Measurements from ENCODE around the gene PDSS2.

PDSS2 gene

GRCh38 chr6:107418118-107418517, 41.2 kb downstream of the PDSS2 start:
- Histone ChIP-seq H3K27me3 (ENCODE audit: control insufficient read depth in 5 of 5, insufficient read depth in 4 of 5, low read length in 5 of 5) (no peaks in the 10 kb centered on the region), H3K36me3 (ENCODE audit: control insufficient read depth in 5 of 5, insufficient read depth in 5 of 5, low read length in 5 of 5) (no peaks in the 10 kb centered on the region), H3K9ac (ENCODE audit: low read length in 5 of 5) (no peak overlapping the region), H3K4me1 (ENCODE audit: control insufficient read depth in 5 of 5, insufficient read depth in 5 of 5, low read length in 5 of 5) (peaks cover 0 to 6% (median 0%) of the 10 kb centered on the region in 5 donors), H3K9me3 (ENCODE audit: control insufficient read depth in 5 of 5, low read length in 5 of 5) (no peaks in the 10 kb centered on the region), H3K4me3 (ENCODE audit: low read depth in 1 of 5, low read length in 5 of 5) (no peak overlapping the region), H3K27ac (ENCODE audit: low read depth, low read length) (no peak overlapping the region)

- peaks cover 0 to 6% (median 0%) of the 10 kb centered on the region in 5 donors for H3K4me1 ChIP-seq (ENCODE audit: control insufficient read depth in 5 of 5, insufficient read depth in 5 of 5, low read length in 5 of 5)
Observed at GRCh38 chr6:107416145-107416544, 43.2 kb downstream of the PDSS2 start.

GRCh38 chr6:107413966-107414645, 45.3 kb downstream of the PDSS2 start:
- peaks cover 0 to 6% (median under 1%) of the 10 kb centered on the region in 5 donors for H3K4me1 ChIP-seq (ENCODE audit: control insufficient read depth in 5 of 5, insufficient read depth in 5 of 5, low read length in 5 of 5)
- H3K36me3 ChIP-seq (ENCODE audit: control insufficient read depth in 5 of 5, insufficient read depth in 5 of 5, low read length in 5 of 5): no peaks in the 10 kb centered on the region
- no peaks in the 10 kb centered on the region for H3K9me3 ChIP-seq (ENCODE audit: control insufficient read depth in 5 of 5, low read length in 5 of 5)
- H3K4me3 ChIP-seq (ENCODE audit: low read depth in 1 of 5, low read length in 5 of 5): no peak overlapping the region
- H3K9ac ChIP-seq (ENCODE audit: low read length in 5 of 5): no peak overlapping the region
- no peaks in the 10 kb centered on the region for H3K27me3 ChIP-seq (ENCODE audit: control insufficient read depth in 5 of 5, insufficient read depth in 4 of 5, low read length in 5 of 5)
- no peak overlapping the region for H3K27ac ChIP-seq (ENCODE audit: low read depth, low read length)

More at GRCh38 chr6:107416145-107416544, 43.2 kb downstream of the PDSS2 start:
- H3K27ac ChIP-seq (ENCODE audit: low read depth, low read length): no peak overlapping the region
- no peaks in the 10 kb centered on the region for H3K36me3 ChIP-seq (ENCODE audit: control insufficient read depth in 5 of 5, insufficient read depth in 5 of 5, low read length in 5 of 5)
- no peaks in the 10 kb centered on the region for H3K9me3 ChIP-seq (ENCODE audit: control insufficient read depth in 5 of 5, low read length in 5 of 5)
- H3K4me3 ChIP-seq (ENCODE audit: low read depth in 1 of 5, low read length in 5 of 5): no peak overlapping the region
- H3K27me3 ChIP-seq (ENCODE audit: control insufficient read depth in 5 of 5, insufficient read depth in 4 of 5, low read length in 5 of 5): no peaks in the 10 kb centered on the region
- H3K9ac ChIP-seq (ENCODE audit: low read length in 5 of 5): no peak overlapping the region

- Histone ChIP-seq H3K27ac (ENCODE audit: low read depth, low read length) (no peak overlapping the region), H3K27me3 (ENCODE audit: control insufficient read depth in 5 of 5, insufficient read depth in 4 of 5, low read length in 5 of 5) (no peaks in the 10 kb centered on the region), H3K9me3 (ENCODE audit: control insufficient read depth in 5 of 5, low read length in 5 of 5) (no peaks in the 10 kb centered on the region), H3K9ac (ENCODE audit: low read length in 5 of 5) (no peak overlapping the region), H3K4me3 (ENCODE audit: low read depth in 1 of 5, low read length in 5 of 5) (no peak overlapping the region), H3K36me3 (ENCODE audit: control insufficient read depth in 5 of 5, insufficient read depth in 5 of 5, low read length in 5 of 5) (no peaks in the 10 kb centered on the region), H3K4me1 (ENCODE audit: control insufficient read depth in 5 of 5, insufficient read depth in 5 of 5, low read length in 5 of 5) (peaks cover 0 to 6% (median 2%) of the 10 kb centered on the region in 5 donors)
Observed at GRCh38 chr6:107411161-107411560, 48.2 kb downstream of the PDSS2 start.

DNA sequence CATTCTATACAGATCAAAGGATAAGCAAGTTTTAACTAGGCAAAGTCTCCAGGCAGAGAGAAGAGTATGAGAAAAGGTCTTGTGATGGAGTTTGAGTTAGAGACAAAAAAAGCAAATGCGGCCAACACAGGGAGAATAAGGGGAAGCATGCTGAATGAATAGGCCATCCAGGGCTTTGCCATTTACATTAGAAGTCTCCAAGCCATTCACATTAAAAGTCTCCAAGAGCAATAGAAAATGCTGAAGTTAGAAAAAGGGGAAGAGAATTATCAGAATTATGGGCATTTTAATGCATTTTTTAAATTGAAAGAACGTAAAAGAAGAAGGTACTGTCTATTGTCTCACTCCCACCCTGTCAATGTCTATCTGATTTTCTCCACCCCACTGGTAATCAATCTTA, 49.4 kb downstream of the PDSS2 start:
- H3K27ac ChIP-seq (ENCODE audit: low read depth, low read length): no peak overlapping the region
- H3K27me3 ChIP-seq (ENCODE audit: control insufficient read depth in 5 of 5, insufficient read depth in 4 of 5, low read length in 5 of 5): no peaks in the 10 kb centered on the region
- peaks cover 0 to 3% (median 0%) of the 10 kb centered on the region in 5 donors for H3K9me3 ChIP-seq (ENCODE audit: control insufficient read depth in 5 of 5, low read length in 5 of 5)
- H3K36me3 ChIP-seq (ENCODE audit: control insufficient read depth in 5 of 5, insufficient read depth in 5 of 5, low read length in 5 of 5): no peaks in the 10 kb centered on the region
- no peak overlapping the region for H3K9ac ChIP-seq (ENCODE audit: low read length in 5 of 5)
- peaks cover 0 to 6% (median 2%) of the 10 kb centered on the region in 5 donors for H3K4me1 ChIP-seq (ENCODE audit: control insufficient read depth in 5 of 5, insufficient read depth in 5 of 5, low read length in 5 of 5)
- no peak overlapping the region for H3K4me3 ChIP-seq (ENCODE audit: low read depth in 1 of 5, low read length in 5 of 5)

DNA sequence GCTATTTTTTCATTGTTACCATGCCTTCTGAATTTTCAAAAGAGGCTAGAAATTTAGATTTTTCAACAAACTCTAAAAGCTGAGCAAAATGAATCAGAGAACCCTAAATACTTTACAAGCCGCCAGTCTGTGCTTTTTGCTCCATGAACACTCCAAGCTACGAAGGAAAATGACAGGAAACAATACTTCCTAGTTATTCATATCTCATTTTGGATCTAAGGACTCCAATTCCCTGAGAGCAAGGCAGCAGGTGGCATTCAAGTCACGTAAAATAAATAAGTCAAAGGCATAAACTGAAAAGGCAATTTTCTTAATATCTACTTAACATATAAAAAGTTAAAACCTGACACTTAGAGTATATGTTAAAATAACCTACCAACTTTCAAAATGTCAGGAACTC, 50.6 kb downstream of the PDSS2 start:
- H3K4me3 ChIP-seq (ENCODE audit: low read depth in 1 of 5, low read length in 5 of 5): no peak overlapping the region
- no peaks in the 10 kb centered on the region for H3K36me3 ChIP-seq (ENCODE audit: control insufficient read depth in 5 of 5, insufficient read depth in 5 of 5, low read length in 5 of 5)
- no peak overlapping the region for H3K27ac ChIP-seq (ENCODE audit: low read depth, low read length)
- no peaks in the 10 kb centered on the region for H3K27me3 ChIP-seq (ENCODE audit: control insufficient read depth in 5 of 5, insufficient read depth in 4 of 5, low read length in 5 of 5)
- peaks cover 0 to 11% (median 4%) of the 10 kb centered on the region in 5 donors for H3K9me3 ChIP-seq (ENCODE audit: control insufficient read depth in 5 of 5, low read length in 5 of 5)
- no peak overlapping the region for H3K9ac ChIP-seq (ENCODE audit: low read length in 5 of 5)
- H3K4me1 ChIP-seq (ENCODE audit: control insufficient read depth in 5 of 5, insufficient read depth in 5 of 5, low read length in 5 of 5): peaks cover 0 to 2% (median 0%) of the 10 kb centered on the region in 5 donors

GRCh38 chr6:107405002-107405401, 54.4 kb downstream of the PDSS2 start:
- peaks cover 0 to 4% (median 0%) of the 10 kb centered on the region in 5 donors for H3K36me3 ChIP-seq (ENCODE audit: control insufficient read depth in 5 of 5, insufficient read depth in 5 of 5, low read length in 5 of 5)
- H3K27me3 ChIP-seq (ENCODE audit: control insufficient read depth in 5 of 5, insufficient read depth in 4 of 5, low read length in 5 of 5): no peaks in the 10 kb centered on the region
- H3K9ac ChIP-seq (ENCODE audit: low read length in 5 of 5): no peak overlapping the region
- no peak overlapping the region for H3K4me3 ChIP-seq (ENCODE audit: low read depth in 1 of 5, low read length in 5 of 5)
- H3K4me1 ChIP-seq (ENCODE audit: control insufficient read depth in 5 of 5, insufficient read depth in 5 of 5, low read length in 5 of 5): peaks cover 0 to 3% (median 0%) of the 10 kb centered on the region in 5 donors
- H3K27ac ChIP-seq (ENCODE audit: low read depth, low read length): no peak overlapping the region
- peaks cover 0 to 30% (median 16%) of the 10 kb centered on the region in 5 donors for H3K9me3 ChIP-seq (ENCODE audit: control insufficient read depth in 5 of 5, low read length in 5 of 5)

GRCh38 chr6:107402533-107402932, 56.8 kb downstream of the PDSS2 start:
- H3K36me3 ChIP-seq (ENCODE audit: control insufficient read depth in 5 of 5, insufficient read depth in 5 of 5, low read length in 5 of 5): peaks cover 0 to 4% (median 0%) of the 10 kb centered on the region in 5 donors
- peaks cover 0 to 5% (median 0%) of the 10 kb centered on the region in 5 donors for H3K4me1 ChIP-seq (ENCODE audit: control insufficient read depth in 5 of 5, insufficient read depth in 5 of 5, low read length in 5 of 5)
- H3K9me3 ChIP-seq (ENCODE audit: control insufficient read depth in 5 of 5, low read length in 5 of 5): peaks cover 0 to 30% (median 16%) of the 10 kb centered on the region in 5 donors
- H3K27me3 ChIP-seq (ENCODE audit: control insufficient read depth in 5 of 5, insufficient read depth in 4 of 5, low read length in 5 of 5): no peaks in the 10 kb centered on the region
- H3K27ac ChIP-seq (ENCODE audit: low read depth, low read length): no peak overlapping the region
- H3K9ac ChIP-seq (ENCODE audit: low read length in 5 of 5): no peak overlapping the region
- H3K4me3 ChIP-seq (ENCODE audit: low read depth in 1 of 5, low read length in 5 of 5): no peak overlapping the region

GRCh38 chr6:107401573-107401972, 57.8 kb downstream of the PDSS2 start:
- Histone ChIP-seq H3K4me1 (ENCODE audit: control insufficient read depth in 5 of 5, insufficient read depth in 5 of 5, low read length in 5 of 5) (peaks cover 0 to 5% (median 0%) of the 10 kb centered on the region in 5 donors), H3K9ac (ENCODE audit: low read length in 5 of 5) (no peak overlapping the region), H3K9me3 (ENCODE audit: control insufficient read depth in 5 of 5, low read length in 5 of 5) (peaks cover 0 to 30% (median 16%) of the 10 kb centered on the region in 5 donors), H3K36me3 (ENCODE audit: control insufficient read depth in 5 of 5, insufficient read depth in 5 of 5, low read length in 5 of 5) (peaks cover 0 to 4% (median 0%) of the 10 kb centered on the region in 5 donors), H3K4me3 (ENCODE audit: low read depth in 1 of 5, low read length in 5 of 5) (no peak overlapping the region), H3K27me3 (ENCODE audit: control insufficient read depth in 5 of 5, insufficient read depth in 4 of 5, low read length in 5 of 5) (no peaks in the 10 kb centered on the region), H3K27ac (ENCODE audit: low read depth, low read length) (no peak overlapping the region)

GRCh38 chr6:107400616-107401147, 58.7 kb downstream of the PDSS2 start:
- Histone ChIP-seq H3K9me3 (ENCODE audit: control insufficient read depth in 5 of 5, low read length in 5 of 5) (peaks cover 0 to 30% (median 16%) of the 10 kb centered on the region in 5 donors), H3K27me3 (ENCODE audit: control insufficient read depth in 5 of 5, insufficient read depth in 4 of 5, low read length in 5 of 5) (no peaks in the 10 kb centered on the region), H3K27ac (ENCODE audit: low read depth, low read length) (no peak overlapping the region), H3K4me3 (ENCODE audit: low read depth in 1 of 5, low read length in 5 of 5) (no peak overlapping the region), H3K4me1 (ENCODE audit: control insufficient read depth in 5 of 5, insufficient read depth in 5 of 5, low read length in 5 of 5) (peaks cover 0 to 5% (median 0%) of the 10 kb centered on the region in 5 donors), H3K36me3 (ENCODE audit: control insufficient read depth in 5 of 5, insufficient read depth in 5 of 5, low read length in 5 of 5) (peaks cover 0 to 4% (median 0%) of the 10 kb centered on the region in 5 donors), H3K9ac (ENCODE audit: low read length in 5 of 5) (no peak overlapping the region)
